HepG2 (cell line): ENCODE measurements around the gene LACTBL1. TPM values are rescaled to one million over a fixed set of nuclear protein-coding genes. Genes with fewer than 3 reads are reported as not detected.

Experiments
- ATAC-seq: fragments of 200-7000 bp; cut with Tn5 transposase; 3 replicates; pipeline ENCODE4 v1.9.1; 2020; ENCODE audit warnings: mild to moderate bottlenecking, moderate library complexity
- BruUV-seq: library from RNA; stranded (reverse); fragments of 400-500 nt; replicated peaks from 2 replicates; lab custom pipeline; 2021; lab: Mats Ljungman, UMichigan
- CTCF ChIA-PET: fragments of 300-600 bp; formaldehyde crosslinking; extraction: SDS; loops from one replicate; lab custom pipeline; 2021; ENCODE audit warnings: low total read pairs, inconsistent platforms, low intra/inter-chr PET ratio; lab: Yijun Ruan, JAX
- POLR2A ChIA-PET: fragments of 350-600 bp; sonication (Branson Sonifier 250); formaldehyde crosslinking; loops from one replicate; lab custom pipeline; 2020; ENCODE audit warnings: antibody characterized with exemption, inconsistent platforms; lab: Yijun Ruan, JAX
- DNase-seq: peaks from one replicate; pipeline ENCODE4 v3.0.0-alpha.2; 2015; ENCODE audit warnings: low spot score
- FAIRE-seq: peaks from 3 replicates; lab custom pipeline; 2011; peaks lifted over from hg19 to GRCh38; lab: Jason Lieb, UNC
- H2AFZ ChIP-seq: one replicate; pipeline ENCODE4 v1.6.1; 2011; ENCODE audit warnings: low read length, inconsistent platforms
- H3K27ac ChIP-seq: fragments of 300-600 bp; 3 replicates; pipeline ENCODE4 v1.8.0; 2011; ENCODE audit warnings: mixed run types, mild to moderate bottlenecking, mixed read lengths, low read length, inconsistent platforms; ENCODE audit not compliant: insufficient read depth; ENCODE audit errors: extremely low read length
- H3K27me3 ChIP-seq, 2 experiments: fragments of 200-600 bp in 1 of 2; 2 replicates in 1 of 2; 3 replicates in 1 of 2; pipeline versions ENCODE4 v1.6.0 to v1.8.0; 2011; ENCODE audit warnings: low read length in 2 of 2, mild to moderate bottlenecking in 2 of 2, moderate library complexity in 2 of 2, inconsistent platforms in 1 of 2; ENCODE audit not compliant: insufficient read depth in 2 of 2, control insufficient read depth in 1 of 2
- H3K36me3 ChIP-seq, 2 experiments: fragments of 200-600 bp in 1 of 2; replicated peaks in 1 of 2; 2 replicates in 1 of 2; 3 replicates in 1 of 2; pipeline versions ENCODE4 v1.5.1 to v1.8.0; 2011; ENCODE audit warnings: low read length in 2 of 2, inconsistent platforms in 1 of 2; ENCODE audit not compliant: insufficient read depth in 2 of 2, control insufficient read depth in 1 of 2
- H3K4me1 ChIP-seq: 2 replicates; pipeline ENCODE4 v1.5.1; 2012; ENCODE audit warnings: low read length, inconsistent platforms; ENCODE audit not compliant: insufficient read depth
- H3K4me2 ChIP-seq: 2 replicates; pipeline ENCODE4 v1.6.0; 2011; ENCODE audit warnings: low read depth, low read length, inconsistent platforms
- H3K4me3 ChIP-seq, 3 experiments: fragments of 200-600 bp in 1 of 3; sonication (generic), shearing (Covaris generic) in 1 of 3; replicated peaks in 1 of 3; 2 replicates each; pipeline ENCODE4 v1.5.1; 2011 to 2016; ENCODE audit warnings: low read length in 3 of 3, inconsistent platforms in 2 of 3, low read depth in 2 of 3, mild to moderate bottlenecking in 2 of 3, control low read depth in 1 of 3, mixed read lengths in 1 of 3; ENCODE audit not compliant: insufficient read depth in 1 of 3
- H3K79me2 ChIP-seq: one replicate; pipeline ENCODE4 v1.6.1; 2011; ENCODE audit warnings: low read length, inconsistent platforms; ENCODE audit not compliant: insufficient read depth
- H3K9ac ChIP-seq: 2 replicates; pipeline ENCODE4 v1.6.0; 2011; ENCODE audit warnings: mild to moderate bottlenecking, low read depth, low read length, inconsistent platforms; ENCODE audit not compliant: insufficient read depth
- H3K9me3 ChIP-seq: 2 replicates; pipeline ENCODE4 v1.5.1; 2012; ENCODE audit warnings: mild to moderate bottlenecking, low read length
- H4K20me1 ChIP-seq: 2 replicates; pipeline ENCODE4 v1.6.0; 2011; ENCODE audit warnings: inconsistent platforms, mild to moderate bottlenecking, low read length, moderate library complexity; ENCODE audit not compliant: insufficient read depth
- CENPT ChIP-seq: sonication (generic); formaldehyde crosslinking; IDR thresholded peaks from 2 replicates; pipeline ENCODE4 v1.8.0; 2022; ENCODE audit warnings: low read depth, mild to moderate bottlenecking, moderate library complexity, missing genetic modification reagents
- FOSL1 ChIP-seq: sonication (generic); formaldehyde crosslinking; IDR thresholded peaks from 2 replicates; pipeline ENCODE4 v1.9.0; 2021; ENCODE audit warnings: missing genetic modification reagents, borderline replicate concordance
- FOXA3 ChIP-seq: IDR thresholded peaks from 2 replicates; pipeline ENCODE4 v1.6.1; 2016; ENCODE audit warnings: missing genetic modification reagents, missing compliant biosample characterization
- FOXO1 ChIP-seq: sonication (generic); formaldehyde crosslinking; IDR thresholded peaks from 2 replicates; pipeline ENCODE4 v1.4.0; 2020; ENCODE audit warnings: missing genetic modification reagents
- KDM1A ChIP-seq: IDR thresholded peaks from 2 replicates; pipeline ENCODE4 v1.6.1; 2016; ENCODE audit warnings: missing compliant biosample characterization
- MTF1 ChIP-seq: sonication (generic); formaldehyde crosslinking; IDR thresholded peaks from 2 replicates; pipeline ENCODE4 v1.5.0; 2020; ENCODE audit warnings: missing genetic modification reagents
- PAF1 ChIP-seq: IDR thresholded peaks from 2 replicates; pipeline ENCODE4 v1.6.1; 2016; ENCODE audit warnings: missing genetic modification reagents, missing compliant biosample characterization
- PLRG1 ChIP-seq: fragments of 450-650 bp; conservative IDR thresholded peaks from 2 replicates; pipeline ENCODE4 v1.6.1; 2016
- SPEN ChIP-seq: sonication (generic); formaldehyde crosslinking; IDR thresholded peaks from 2 replicates; pipeline ENCODE4 v1.5.1; 2020; ENCODE audit warnings: low read depth, mild to moderate bottlenecking, missing genetic modification reagents
- U2AF1 ChIP-seq: fragments of 200-400 bp; formaldehyde crosslinking; optimal IDR thresholded peaks from 2 replicates; pipeline ENCODE3; 2017; ENCODE audit warnings: mild to moderate bottlenecking, low read depth, low read length
- ZNF30 ChIP-seq: sonication (generic); formaldehyde crosslinking; IDR thresholded peaks from 2 replicates; pipeline ENCODE4 v1.5.0; 2020; ENCODE audit warnings: mild to moderate bottlenecking, missing genetic modification reagents
- ZNF333 ChIP-seq: sonication (generic); formaldehyde crosslinking; IDR thresholded peaks from 2 replicates; pipeline ENCODE4 v1.4.0; 2020; ENCODE audit warnings: mild to moderate bottlenecking, missing genetic modification reagents, borderline replicate concordance
- ZNF441 ChIP-seq: sonication (generic); formaldehyde crosslinking; IDR thresholded peaks from 2 replicates; pipeline ENCODE4 v1.7.0; 2021; ENCODE audit warnings: missing genetic modification reagents, borderline replicate concordance
- ZNF614 ChIP-seq: IDR thresholded peaks from 2 replicates; pipeline ENCODE4 v1.6.1; 2018; ENCODE audit warnings: missing biosample characterization, missing genetic modification reagents, inconsistent platforms, borderline replicate concordance
- ZNF720 ChIP-seq: sonication (generic); formaldehyde crosslinking; IDR thresholded peaks from 2 replicates; pipeline ENCODE4 v1.4.0; 2020; ENCODE audit warnings: missing genetic modification reagents
- ZNF746 ChIP-seq: sonication (generic); formaldehyde crosslinking; IDR thresholded peaks from 2 replicates; pipeline ENCODE4 v1.8.0; 2022; ENCODE audit warnings: mild to moderate bottlenecking, missing genetic modification reagents
- WGBS: methylation state at CpG from one replicate; pipeline ENCODE4 v1.1.6; 2017; ENCODE audit warnings: low lambda C conversion rate; 5-methylcytosine and 5-hydroxymethylcytosine counted together
- in situ Hi-C: cut with HindIII; loops from 2 replicates; pipeline ENCODE4 v1.10.0; 2017; ENCODE audit warnings: low pct_unique_long_range_greater_than_20kb; ENCODE audit not compliant: extremely low pct_ligation_motif_present
- intact Hi-C: fragments of 100-400 bp; cut with micrococcal nuclease; formaldehyde crosslinking; loops from one replicate; pipeline ENCODE4 v1.10.0; 2022; ENCODE audit not compliant: unreplicated experiment
- polyA plus RNA-seq, 8 experiments: library from polyadenylated mRNA; depleted of rRNA in 3 of 8; stranded (reverse) in 7 of 8; unstranded in 1 of 8; fragments of >200 nt; fragmentation: Illumina TruSeq in 4 of 8; extraction: Trizol in 4 of 8; gene quantifications; 2 replicates each; pipeline versions ENCODE4 v1.2.1 to v1.2.3, GENCODE V29; 2011 to 2016; ENCODE audit warnings: low read depth in 4 of 8, missing spikeins in 1 of 8, mixed read lengths in 1 of 8; ENCODE audit not compliant: insufficient read depth in 1 of 8
- total RNA-seq, 5 experiments: library from RNA; depleted of rRNA; stranded (reverse); fragments of >200 nt; fragmentation: Illumina TruSeq; extraction: Trizol; gene quantifications; 2 replicates each; pipeline ENCODE4 v1.2.3, GENCODE V29; 2016; ENCODE audit warnings: low read depth in 1 of 5
- TF ChIP-seq, protein P1 (sequence below), 2 experiments: sonication (generic) in 1 of 2; formaldehyde crosslinking in 1 of 2; IDR thresholded peaks; 2 replicates each; pipeline versions ENCODE4 v1.4.0 to v1.6.1; 2018 to 2020; ENCODE audit warnings: missing genetic modification reagents in 2 of 2, borderline replicate concordance in 1 of 2, low read depth in 1 of 2, mild to moderate bottlenecking in 1 of 2, missing biosample characterization in 1 of 2
- TF ChIP-seq, protein P2 (sequence below): sonication (generic); formaldehyde crosslinking; IDR thresholded peaks from 2 replicates; pipeline ENCODE4 v1.9.0; 2021; ENCODE audit warnings: missing genetic modification reagents, mild to moderate bottlenecking, borderline replicate concordance

The LACTBL1 gene
- total and polyA plus RNA-seq, 2 of the 13 experiments (the other 11 are each of a cell fraction or from before 2014, with no cell fraction given), result 0.12 to 1.3 TPM

DNA sequence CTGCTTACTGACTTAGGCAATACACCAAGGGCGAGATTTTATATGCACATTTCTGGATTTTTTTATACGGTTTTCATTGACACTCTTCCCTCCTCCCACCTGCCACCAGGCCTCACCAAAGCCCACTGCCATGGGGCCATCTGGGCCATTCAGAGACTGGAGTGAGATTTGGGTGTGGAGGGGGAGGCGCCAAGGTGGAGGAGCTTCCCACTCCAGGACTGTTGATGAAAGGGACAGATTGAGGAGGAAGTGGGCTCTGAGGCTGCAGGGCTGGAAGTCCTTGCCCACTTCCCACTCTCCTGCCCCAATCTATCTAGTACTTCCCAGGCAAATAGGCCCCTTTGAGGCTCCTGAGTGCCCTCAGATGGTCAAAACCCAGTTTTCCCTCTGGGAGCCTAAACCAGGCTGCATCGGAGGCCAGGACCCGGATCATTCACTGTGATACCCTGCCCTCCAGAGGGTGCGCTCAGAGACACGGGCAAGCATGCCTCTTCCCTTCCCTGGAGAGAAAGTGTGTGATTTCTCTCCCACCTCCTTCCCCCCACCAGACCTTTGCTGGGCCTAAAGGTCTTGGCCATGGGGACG, 57.9 kb downstream of the LACTBL1 start:
- in situ Hi-C loops (no loop called here), intact Hi-C loops (no loop called here)
- WGBS, result 32% methylated on average over 7 of the region's 8 CpGs
- Histone ChIP-seq H3K4me1 (no peaks in the 10 kb centered on the region), H3K4me3 (no peak overlapping the region), H4K20me1 (no peaks in the 10 kb centered on the region), H3K79me2 (no peaks in the 10 kb centered on the region), H3K9me3 (no peaks in the 10 kb centered on the region), H3K4me2 (no peak overlapping the region), H3K27me3 (peaks cover 3 to 23% of the 10 kb centered on the region in 2 experiments; a peak in 3 of 5 replicates), H3K9ac (no peak overlapping the region), H3K27ac (no peak overlapping the region), H3K36me3 (no peaks in the 10 kb centered on the region), H2AFZ (no peak overlapping the region)
- ATAC-seq (no peak), FAIRE-seq (no peak), DNase-seq (no peak)
- CTCF ChIA-PET, result no interaction called here
- POLR2A ChIA-PET, result no interaction called here
- BruUV-seq, result no TSS peak
- TF ChIP-seq FOXA3 (CRISPR knock-in tag), result no peak
- TF ChIP-seq ZNF441 (CRISPR knock-in tag), result no peak
- TF ChIP-seq U2AF1, result no peak
- no peak for TF ChIP-seq FOXO1 (CRISPR knock-in tag)
- no peak for TF ChIP-seq ZNF333
- no peak for TF ChIP-seq SPEN (CRISPR knock-in tag)
- TF ChIP-seq PAF1 (CRISPR knock-in tag), result no peak
- no peak for TF ChIP-seq MTF1 (CRISPR knock-in tag)
- no peak for TF ChIP-seq FOSL1 (CRISPR knock-in tag)
- no peak for TF ChIP-seq PLRG1
- TF ChIP-seq ZNF720 (CRISPR knock-in tag), result no peak

DNA sequence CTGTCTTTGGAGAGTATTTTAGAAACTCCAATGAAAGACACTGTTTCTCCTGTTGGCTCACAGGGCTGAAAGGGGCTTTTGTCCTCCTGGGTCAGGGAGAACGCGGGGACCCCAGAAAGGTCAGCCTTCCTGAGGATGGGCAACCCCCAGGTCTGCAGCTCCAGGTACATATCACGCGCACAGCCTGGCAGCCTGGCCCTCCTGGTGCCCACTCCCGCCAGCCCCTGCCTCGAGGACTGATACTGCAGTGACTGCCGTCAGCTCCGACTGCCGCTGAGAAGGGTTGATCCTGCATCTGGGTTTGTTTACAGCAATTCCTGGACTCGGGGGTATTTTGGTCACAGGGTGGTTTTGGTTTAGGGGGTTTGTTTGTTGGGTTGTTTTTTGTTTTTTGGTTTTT, 58.5 kb downstream of the LACTBL1 start:
- Histone ChIP-seq H3K9ac (no peak overlapping the region), H4K20me1 (no peaks in the 10 kb centered on the region), H3K79me2 (no peaks in the 10 kb centered on the region), H3K27me3 (peaks cover 3 to 23% of the 10 kb centered on the region in 2 experiments; a peak in 3 of 5 replicates), H3K4me2 (no peak overlapping the region), H3K36me3 (no peaks in the 10 kb centered on the region), H3K9me3 (no peaks in the 10 kb centered on the region), H3K4me1 (no peaks in the 10 kb centered on the region), H3K27ac (no peak overlapping the region), H3K4me3 (no peak overlapping the region), H2AFZ (no peak overlapping the region)
- POLR2A ChIA-PET, result no interaction called here
- intact Hi-C loops (no loop called here), in situ Hi-C loops (no loop called here)
- CTCF ChIA-PET, result no interaction called here
- BruUV-seq, result no TSS peak
- DNase-seq, result no peak
- ATAC-seq, result no peak
- FAIRE-seq, result no peak
- 50% methylated on average over 10 of the region's 10 CpGs for WGBS
- TF ChIP-seq CENPT (no peak), ZNF30 (no peak), KDM1A (CRISPR knock-in tag) (no peak), ZNF614 (no peak), ZNF746 (CRISPR knock-in tag) (no peak)
- TF ChIP-seq, protein P1, sequence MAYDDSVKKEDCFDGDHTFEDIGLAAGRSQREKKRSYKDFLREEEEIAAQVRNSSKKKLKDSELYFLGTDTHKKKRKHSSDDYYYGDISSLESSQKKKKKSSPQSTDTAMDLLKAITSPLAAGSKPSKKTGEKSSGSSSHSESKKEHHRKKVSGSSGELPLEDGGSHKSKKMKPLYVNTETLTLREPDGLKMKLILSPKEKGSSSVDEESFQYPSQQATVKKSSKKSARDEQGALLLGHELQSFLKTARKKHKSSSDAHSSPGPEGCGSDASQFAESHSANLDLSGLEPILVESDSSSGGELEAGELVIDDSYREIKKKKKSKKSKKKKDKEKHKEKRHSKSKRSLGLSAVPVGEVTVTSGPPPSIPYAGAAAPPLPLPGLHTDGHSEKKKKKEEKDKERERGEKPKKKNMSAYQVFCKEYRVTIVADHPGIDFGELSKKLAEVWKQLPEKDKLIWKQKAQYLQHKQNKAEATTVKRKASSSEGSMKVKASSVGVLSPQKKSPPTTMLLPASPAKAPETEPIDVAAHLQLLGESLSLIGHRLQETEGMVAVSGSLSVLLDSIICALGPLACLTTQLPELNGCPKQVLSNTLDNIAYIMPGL (CRISPR knock-in tag; IDR thresholded peaks at IDR 0.05; ENCODE audit: borderline replicate concordance in 1 of 2, low read depth in 1 of 2), result no peak
- TF ChIP-seq, protein P2, sequence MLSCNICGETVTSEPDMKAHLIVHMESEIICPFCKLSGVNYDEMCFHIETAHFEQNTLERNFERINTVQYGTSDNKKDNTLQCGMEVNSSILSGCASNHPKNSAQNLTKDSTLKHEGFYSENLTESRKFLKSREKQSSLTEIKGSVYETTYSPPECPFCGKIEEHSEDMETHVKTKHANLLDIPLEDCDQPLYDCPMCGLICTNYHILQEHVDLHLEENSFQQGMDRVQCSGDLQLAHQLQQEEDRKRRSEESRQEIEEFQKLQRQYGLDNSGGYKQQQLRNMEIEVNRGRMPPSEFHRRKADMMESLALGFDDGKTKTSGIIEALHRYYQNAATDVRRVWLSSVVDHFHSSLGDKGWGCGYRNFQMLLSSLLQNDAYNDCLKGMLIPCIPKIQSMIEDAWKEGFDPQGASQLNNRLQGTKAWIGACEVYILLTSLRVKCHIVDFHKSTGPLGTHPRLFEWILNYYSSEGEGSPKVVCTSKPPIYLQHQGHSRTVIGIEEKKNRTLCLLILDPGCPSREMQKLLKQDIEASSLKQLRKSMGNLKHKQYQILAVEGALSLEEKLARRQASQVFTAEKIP, result no peak
